ENCODE results near the gene MYLK.

GRCh38 chr3:123774474-123774873 is 109.7 kb downstream of the MYLK start:
- TF ChIP-seq, protein P1, sequence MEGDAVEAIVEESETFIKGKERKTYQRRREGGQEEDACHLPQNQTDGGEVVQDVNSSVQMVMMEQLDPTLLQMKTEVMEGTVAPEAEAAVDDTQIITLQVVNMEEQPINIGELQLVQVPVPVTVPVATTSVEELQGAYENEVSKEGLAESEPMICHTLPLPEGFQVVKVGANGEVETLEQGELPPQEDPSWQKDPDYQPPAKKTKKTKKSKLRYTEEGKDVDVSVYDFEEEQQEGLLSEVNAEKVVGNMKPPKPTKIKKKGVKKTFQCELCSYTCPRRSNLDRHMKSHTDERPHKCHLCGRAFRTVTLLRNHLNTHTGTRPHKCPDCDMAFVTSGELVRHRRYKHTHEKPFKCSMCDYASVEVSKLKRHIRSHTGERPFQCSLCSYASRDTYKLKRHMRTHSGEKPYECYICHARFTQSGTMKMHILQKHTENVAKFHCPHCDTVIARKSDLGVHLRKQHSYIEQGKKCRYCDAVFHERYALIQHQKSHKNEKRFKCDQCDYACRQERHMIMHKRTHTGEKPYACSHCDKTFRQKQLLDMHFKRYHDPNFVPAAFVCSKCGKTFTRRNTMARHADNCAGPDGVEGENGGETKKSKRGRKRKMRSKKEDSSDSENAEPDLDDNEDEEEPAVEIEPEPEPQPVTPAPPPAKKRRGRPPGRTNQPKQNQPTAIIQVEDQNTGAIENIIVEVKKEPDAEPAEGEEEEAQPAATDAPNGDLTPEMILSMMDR (IDR thresholded peaks at IDR 0.05) = no peak
- no peak for TF ChIP-seq POLR2A (IDR thresholded peaks at IDR 0.05)
